ENCODE data around the gene SULT1A1. TPM values are rescaled to one million over a fixed set of nuclear protein-coding genes. Genes with fewer than 3 reads are reported as not detected.
A peak's percentile ranks its signal among the peaks of the same experiment; 100 is the strongest.
"Not testable (repeated sequence)": the region's sequence is repeated elsewhere in the genome, so short reads cannot be mapped to it uniquely, and the experiment has no call there.

The SULT1A1 gene
- total RNA-seq (2014; rRNA removed; shearing (Covaris generic)) (36.1 and 41.0 TPM in 2 replicates), total RNA-seq (2022) (59.4 and 61.2 TPM in 2 replicates), Bru-seq, nascent RNA (percentile 85 among the genes with signal in this experiment), BruChase-seq, experiment 1, labeled RNA remaining after a 6-hour chase (percentile 92 among the genes with signal in this experiment), BruChase-seq, experiment 2, labeled RNA remaining after a 2-hour chase (percentile 88 among the genes with signal in this experiment)
- long read RNA-seq, full-length matches to known transcripts: 15 of 77 reads
- long read RNA-seq, partial matches to known transcripts: 17 of 77 reads
- long read RNA-seq, other reads (novel, unspliced or antisense): 45 of 77 reads

DNA sequence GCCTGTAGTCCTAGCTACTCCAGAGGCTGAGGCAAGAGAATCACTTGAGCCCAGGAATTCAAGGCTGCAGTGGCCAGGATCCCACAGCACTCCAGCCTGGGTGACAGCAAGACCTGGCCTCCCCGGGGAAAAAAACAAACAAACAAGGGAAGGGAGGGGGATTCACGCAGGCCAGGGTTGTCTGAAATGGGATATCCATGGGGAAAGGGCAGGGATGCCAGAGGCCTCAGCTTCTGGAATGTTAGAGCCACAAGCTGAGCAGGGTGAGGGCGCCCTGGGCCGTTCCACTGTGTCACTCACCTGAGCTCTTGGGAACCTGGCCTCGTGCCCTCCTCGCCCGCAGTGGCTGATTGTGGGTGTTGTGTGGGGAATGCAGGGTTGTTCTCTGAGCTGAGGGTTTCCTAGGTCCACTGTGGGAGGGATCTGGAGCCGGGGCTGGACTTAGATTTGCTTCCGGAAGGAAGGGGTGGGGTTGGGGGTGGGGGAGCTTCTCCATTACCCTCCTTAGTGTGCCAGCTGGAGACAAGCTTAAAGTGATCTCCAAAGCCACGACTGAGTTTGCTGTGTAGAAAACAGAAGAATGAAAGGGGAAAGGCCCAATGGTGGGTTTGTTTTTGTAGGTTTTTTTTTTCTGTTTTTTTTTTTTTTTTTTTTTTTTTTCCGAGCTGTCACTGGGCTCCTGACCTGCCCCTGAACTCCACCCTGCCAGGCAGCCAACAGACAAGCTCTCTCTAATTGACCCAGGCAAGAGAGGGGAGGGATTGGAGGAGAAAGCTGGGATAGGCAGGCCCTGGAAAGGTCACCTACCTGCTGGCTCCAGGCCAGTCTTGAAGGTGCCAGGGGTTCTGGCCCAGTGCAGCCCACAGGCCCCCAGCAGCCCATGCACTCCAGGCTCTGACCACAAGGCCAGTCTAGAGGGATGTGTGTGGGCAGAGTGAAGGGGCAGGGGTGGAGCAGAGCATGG lies at the start of gene SULT1A1:
TSS of gene SULT1A1 (minus strand) at position 414 of the 964 bp plus-strand sequence. CDS start 1,189 bp downstream, outside the sequence.
- no peak within 1 kb of the TSS for H3K27ac ChIP-seq (ENCODE audit: low read depth, low read length, poor library complexity, severe bottlenecking)
- CTCF ChIA-PET (ENCODE audit: unreplicated experiment): no interaction called here
- H3K4me2 ChIP-seq (ENCODE audit: low read length): no peak within 1 kb of the TSS
- H4K20me1 ChIP-seq (ENCODE audit: insufficient read depth, low read length): no peaks in the 10 kb centered on the region
- H2AFZ ChIP-seq (ENCODE audit: low read length): no peak within 1 kb of the TSS
- H3K9me3 ChIP-seq (ENCODE audit: low read length): no peaks in the 10 kb centered on the region
- no peak within 1 kb of the TSS for H3K4me3 ChIP-seq (ENCODE audit: low read depth, low read length, poor library complexity, severe bottlenecking)
- peaks cover 7% of the 10 kb centered on the region; the same call in 1 of the 2 replicates for H3K79me2 ChIP-seq (ENCODE audit: insufficient read depth, low read depth, low read length)
- peaks cover 37% of the 10 kb centered on the region for H3K36me3 ChIP-seq (ENCODE audit: insufficient read depth, low read length)
- no peaks in the 10 kb centered on the region for H3K9me2 ChIP-seq (ENCODE audit: insufficient read depth, low read length)
- TF ChIP-seq, protein P1, sequence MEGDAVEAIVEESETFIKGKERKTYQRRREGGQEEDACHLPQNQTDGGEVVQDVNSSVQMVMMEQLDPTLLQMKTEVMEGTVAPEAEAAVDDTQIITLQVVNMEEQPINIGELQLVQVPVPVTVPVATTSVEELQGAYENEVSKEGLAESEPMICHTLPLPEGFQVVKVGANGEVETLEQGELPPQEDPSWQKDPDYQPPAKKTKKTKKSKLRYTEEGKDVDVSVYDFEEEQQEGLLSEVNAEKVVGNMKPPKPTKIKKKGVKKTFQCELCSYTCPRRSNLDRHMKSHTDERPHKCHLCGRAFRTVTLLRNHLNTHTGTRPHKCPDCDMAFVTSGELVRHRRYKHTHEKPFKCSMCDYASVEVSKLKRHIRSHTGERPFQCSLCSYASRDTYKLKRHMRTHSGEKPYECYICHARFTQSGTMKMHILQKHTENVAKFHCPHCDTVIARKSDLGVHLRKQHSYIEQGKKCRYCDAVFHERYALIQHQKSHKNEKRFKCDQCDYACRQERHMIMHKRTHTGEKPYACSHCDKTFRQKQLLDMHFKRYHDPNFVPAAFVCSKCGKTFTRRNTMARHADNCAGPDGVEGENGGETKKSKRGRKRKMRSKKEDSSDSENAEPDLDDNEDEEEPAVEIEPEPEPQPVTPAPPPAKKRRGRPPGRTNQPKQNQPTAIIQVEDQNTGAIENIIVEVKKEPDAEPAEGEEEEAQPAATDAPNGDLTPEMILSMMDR (conservative IDR thresholded peaks at IDR 0.05; ENCODE audit: low read length): no peak
- TF ChIP-seq EZH2phosphoT487 (IDR thresholded peaks at IDR 0.05; ENCODE audit: borderline replicate concordance, low read depth, low read length): no peak
- H3K4me1 ChIP-seq (ENCODE audit: insufficient read depth, low read length, poor library complexity, severe bottlenecking): peaks cover 4% of the 10 kb centered on the region
- POLR2A ChIA-PET: no interaction called here
- DNase-seq (ENCODE audit: low spot score): no peak
- BruUV-seq (replicated peaks): no TSS peak
- intact Hi-C loops (cut with micrococcal nuclease; ENCODE audit: unreplicated experiment): no loop called here

DNA sequence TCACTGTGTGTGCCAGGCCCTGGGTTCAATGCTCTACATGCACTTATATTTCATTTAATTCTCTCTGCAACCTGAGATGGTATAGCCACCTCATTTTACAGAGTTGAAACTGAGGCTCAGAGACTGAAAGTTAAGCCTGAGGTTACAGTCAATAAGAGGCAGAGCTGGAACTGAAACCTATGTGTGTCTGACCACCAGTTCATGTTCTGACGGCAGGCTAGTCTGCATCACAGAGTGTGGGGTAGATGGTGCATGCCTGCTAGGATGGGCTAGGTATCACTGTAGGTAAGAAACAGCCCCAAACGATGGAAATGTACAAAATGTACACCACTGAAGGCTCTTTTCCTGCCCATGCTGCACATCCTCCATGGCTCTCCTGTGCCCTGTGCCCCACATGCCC lies 30.1 kb upstream of the SULT1A1 start:
- H3K9me2 ChIP-seq (ENCODE audit: insufficient read depth, low read length); CTCF ChIA-PET (ENCODE audit: unreplicated experiment); H3K36me3 ChIP-seq (ENCODE audit: insufficient read depth, low read length); H3K4me1 ChIP-seq (ENCODE audit: insufficient read depth, low read length, poor library complexity, severe bottlenecking); H4K20me1 ChIP-seq (ENCODE audit: insufficient read depth, low read length); H3K4me3 ChIP-seq (ENCODE audit: low read depth, low read length, poor library complexity, severe bottlenecking); BruUV-seq (replicated peaks); intact Hi-C loops (cut with micrococcal nuclease; ENCODE audit: unreplicated experiment); H3K27ac ChIP-seq (ENCODE audit: low read depth, low read length, poor library complexity, severe bottlenecking); H3K9me3 ChIP-seq (ENCODE audit: low read length); POLR2A ChIA-PET; H2AFZ ChIP-seq (ENCODE audit: low read length); H3K79me2 ChIP-seq (ENCODE audit: insufficient read depth, low read depth, low read length); DNase-seq (ENCODE audit: low spot score): not testable (repeated sequence)
- 0 out of 2 replicates have a peak overlapping the region, but pooled peaks have one; percentile 23 for H3K4me2 ChIP-seq (ENCODE audit: low read length)

DNA sequence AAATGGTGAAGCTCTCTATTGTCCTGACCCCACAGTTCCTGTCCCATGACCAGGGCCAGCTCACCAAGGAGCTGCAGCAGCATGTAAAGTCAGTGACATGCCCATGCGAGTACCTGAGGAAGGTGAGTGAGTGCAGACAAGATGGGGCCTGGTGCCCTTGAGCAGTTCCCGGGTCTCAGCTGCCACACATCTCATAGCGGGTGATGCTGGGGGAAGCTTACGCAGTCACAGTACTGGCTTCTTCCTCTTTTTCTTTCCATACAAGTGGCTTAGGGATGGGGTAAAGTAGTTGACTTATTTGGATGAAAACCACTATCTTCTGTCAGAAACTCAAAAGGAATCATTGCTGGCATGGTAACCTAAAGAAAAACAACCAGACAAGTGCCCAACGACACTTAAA lies 28.5 kb upstream of the SULT1A1 start:
- H3K4me3 ChIP-seq (ENCODE audit: low read depth, low read length, poor library complexity, severe bottlenecking); DNase-seq (ENCODE audit: low spot score); H2AFZ ChIP-seq (ENCODE audit: low read length); H3K79me2 ChIP-seq (ENCODE audit: insufficient read depth, low read depth, low read length); BruUV-seq (replicated peaks); H3K36me3 ChIP-seq (ENCODE audit: insufficient read depth, low read length); H3K4me1 ChIP-seq (ENCODE audit: insufficient read depth, low read length, poor library complexity, severe bottlenecking); intact Hi-C loops (cut with micrococcal nuclease; ENCODE audit: unreplicated experiment); H3K27ac ChIP-seq (ENCODE audit: low read depth, low read length, poor library complexity, severe bottlenecking); CTCF ChIA-PET (ENCODE audit: unreplicated experiment); H3K9me2 ChIP-seq (ENCODE audit: insufficient read depth, low read length); H4K20me1 ChIP-seq (ENCODE audit: insufficient read depth, low read length); H3K4me2 ChIP-seq (ENCODE audit: low read length); H3K9me3 ChIP-seq (ENCODE audit: low read length); POLR2A ChIA-PET: not testable (repeated sequence)

DNA sequence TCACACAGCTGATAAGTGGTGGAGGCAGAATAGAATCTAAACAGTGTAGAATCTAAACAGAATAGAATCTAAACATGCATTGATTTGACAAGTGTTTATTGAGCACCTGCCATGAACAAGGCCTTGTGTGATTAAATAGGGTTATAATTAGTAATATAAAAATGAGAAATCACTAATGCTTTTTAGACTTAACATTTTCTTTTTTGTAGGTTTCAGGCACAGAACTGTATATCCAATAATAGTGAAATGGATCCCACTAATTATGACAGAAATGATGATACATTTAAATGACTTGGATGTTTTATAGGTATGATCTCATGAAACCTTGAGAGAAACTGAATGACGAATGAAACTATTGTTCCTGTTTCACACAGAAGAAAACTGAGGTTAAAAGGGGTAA lies 27.9 kb upstream of the SULT1A1 start, which contains the start of gene NPIPB8:
TSS of gene NPIPB8 (plus strand) at position 301 of the 400 bp plus-strand sequence. CDS start 296 bp downstream, outside the sequence.
- DNase-seq (ENCODE audit: low spot score); POLR2A ChIA-PET; H3K27ac ChIP-seq (ENCODE audit: low read depth, low read length, poor library complexity, severe bottlenecking); H2AFZ ChIP-seq (ENCODE audit: low read length); BruUV-seq (replicated peaks); H3K4me1 ChIP-seq (ENCODE audit: insufficient read depth, low read length, poor library complexity, severe bottlenecking); H4K20me1 ChIP-seq (ENCODE audit: insufficient read depth, low read length); H3K9me3 ChIP-seq (ENCODE audit: low read length); intact Hi-C loops (cut with micrococcal nuclease; ENCODE audit: unreplicated experiment); H3K79me2 ChIP-seq (ENCODE audit: insufficient read depth, low read depth, low read length); H3K9me2 ChIP-seq (ENCODE audit: insufficient read depth, low read length); H3K36me3 ChIP-seq (ENCODE audit: insufficient read depth, low read length); H3K4me2 ChIP-seq (ENCODE audit: low read length); CTCF ChIA-PET (ENCODE audit: unreplicated experiment); H3K4me3 ChIP-seq (ENCODE audit: low read depth, low read length, poor library complexity, severe bottlenecking): not testable (repeated sequence)

DNA sequence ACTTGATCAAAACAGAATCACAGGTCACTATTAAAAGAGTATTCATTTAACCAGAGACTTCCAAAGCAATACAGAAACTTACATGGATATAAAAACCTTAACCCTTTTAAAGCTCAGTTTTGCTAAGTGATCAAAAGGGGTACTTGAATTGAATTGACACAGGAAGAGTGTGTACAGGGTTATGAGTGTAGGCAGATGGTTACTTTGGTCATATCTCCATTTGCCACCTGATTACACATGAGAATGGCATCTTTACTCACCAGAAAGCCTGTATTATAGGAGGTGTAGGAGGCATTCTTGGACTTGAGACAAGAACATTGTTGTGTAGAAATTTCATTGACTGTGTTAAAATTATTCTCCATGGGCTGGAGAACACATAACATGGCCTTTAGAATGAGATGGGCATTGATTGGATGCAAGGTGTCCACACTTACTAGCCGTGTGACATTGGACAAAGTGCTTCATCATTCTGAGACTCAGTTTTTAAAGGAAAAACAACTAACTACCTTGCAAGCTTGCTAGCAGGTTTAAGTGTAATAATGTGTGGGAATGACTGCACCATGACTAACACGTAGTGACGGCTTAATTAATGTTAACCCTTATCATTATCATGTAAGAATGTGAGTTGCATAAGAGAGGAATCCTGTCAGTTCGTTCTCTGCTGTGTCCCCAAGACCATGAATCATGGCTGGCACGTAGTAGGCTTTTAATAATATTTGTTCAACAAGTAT lies 26.4 kb upstream of the SULT1A1 start:
- H2AFZ ChIP-seq (ENCODE audit: low read length); intact Hi-C loops (cut with micrococcal nuclease; ENCODE audit: unreplicated experiment); POLR2A ChIA-PET: not testable (repeated sequence)

More for the DNA sequence above, 26.4 kb upstream of the SULT1A1 start:
- H3K4me2 ChIP-seq (ENCODE audit: low read length); H3K36me3 ChIP-seq (ENCODE audit: insufficient read depth, low read length); BruUV-seq (replicated peaks); H3K27ac ChIP-seq (ENCODE audit: low read depth, low read length, poor library complexity, severe bottlenecking); CTCF ChIA-PET (ENCODE audit: unreplicated experiment); H3K9me3 ChIP-seq (ENCODE audit: low read length); H3K4me3 ChIP-seq (ENCODE audit: low read depth, low read length, poor library complexity, severe bottlenecking); DNase-seq (ENCODE audit: low spot score); H3K4me1 ChIP-seq (ENCODE audit: insufficient read depth, low read length, poor library complexity, severe bottlenecking); H4K20me1 ChIP-seq (ENCODE audit: insufficient read depth, low read length); H3K9me2 ChIP-seq (ENCODE audit: insufficient read depth, low read length); H3K79me2 ChIP-seq (ENCODE audit: insufficient read depth, low read depth, low read length): not testable (repeated sequence)
